Mucosa of descending colon (tissue), 3 donors: Measurements from ENCODE around the gene WDR54. TPM values are rescaled to one million over a fixed set of nuclear protein-coding genes. Genes with fewer than 3 reads are reported as not detected.
"Not testable (repeated sequence)": the region's sequence is repeated elsewhere in the genome, so short reads cannot be mapped to it uniquely, and the experiment has no call there.

Experiments used
- ATAC-seq: fragments of 200-7000 bp; cut with Tn5 transposase; one replicate; pipeline ENCODE4 v1.9.1; 2020; ENCODE audit warnings: mild to moderate bottlenecking, moderate library complexity
- DNase-seq, 3 donors: peaks; one replicate each; pipeline ENCODE4 v3.0.0-alpha.2; 2020
- H3K36me3 ChIP-seq: fragments of 200-600 bp; one replicate; pipeline ENCODE4 v1.8.0; 2021; ENCODE audit warnings: low read depth, mild to moderate bottlenecking
- H3K4me1 ChIP-seq: fragments of 200-600 bp; one replicate; pipeline ENCODE4 v1.8.0; 2021; ENCODE audit warnings: low read depth, mild to moderate bottlenecking
- H3K4me3 ChIP-seq: fragments of 200-600 bp; one replicate; pipeline ENCODE4 v1.8.0; 2021; ENCODE audit warnings: mild to moderate bottlenecking
- H3K9me3 ChIP-seq: fragments of 200-600 bp; one replicate; pipeline ENCODE4 v1.8.0; 2021; ENCODE audit warnings: mild to moderate bottlenecking
- intact Hi-C, 2 donors: fragments of 100-400 bp; cut with DNase I in 1 of 2; cut with micrococcal nuclease in 1 of 2; formaldehyde crosslinking; loops; one replicate each; pipeline versions ENCODE4 v1.11.0 to v1.11.1; 2022; cut with DNase I, micrococcal nuclease
- total RNA-seq, 3 donors: library from RNA; stranded (reverse); fragmentation: NEBNext Ultra II Directional in 2 of 3; extraction: Animal tissue kit (Norgen Biotek cat#: 25700) in 2 of 3; gene quantifications; one replicate each; pipeline versions ENCODE4 v1.2.1 to v1.2.4, GENCODE V29; 2021 to 2023
- TF ChIP-seq, protein P1 (sequence below): fragments of 200-600 bp; IDR thresholded peaks from one replicate; pipeline ENCODE4 v1.8.0; 2022; ENCODE audit warnings: antibody characterized with exemption, mild to moderate bottlenecking
- donor health status: DM: no; HTN: no; CAD: no; lungs with moderate emphysema.
- donor health status: DM: no; HTN: no; CAD: no.
- donor health status: DM: no; HTN: yes; CAD: no.

Gene WDR54
- total RNA-seq, 3 donors from 2014 or later, result 4.0 to 4.8 (median 4.5) TPM

DNA sequence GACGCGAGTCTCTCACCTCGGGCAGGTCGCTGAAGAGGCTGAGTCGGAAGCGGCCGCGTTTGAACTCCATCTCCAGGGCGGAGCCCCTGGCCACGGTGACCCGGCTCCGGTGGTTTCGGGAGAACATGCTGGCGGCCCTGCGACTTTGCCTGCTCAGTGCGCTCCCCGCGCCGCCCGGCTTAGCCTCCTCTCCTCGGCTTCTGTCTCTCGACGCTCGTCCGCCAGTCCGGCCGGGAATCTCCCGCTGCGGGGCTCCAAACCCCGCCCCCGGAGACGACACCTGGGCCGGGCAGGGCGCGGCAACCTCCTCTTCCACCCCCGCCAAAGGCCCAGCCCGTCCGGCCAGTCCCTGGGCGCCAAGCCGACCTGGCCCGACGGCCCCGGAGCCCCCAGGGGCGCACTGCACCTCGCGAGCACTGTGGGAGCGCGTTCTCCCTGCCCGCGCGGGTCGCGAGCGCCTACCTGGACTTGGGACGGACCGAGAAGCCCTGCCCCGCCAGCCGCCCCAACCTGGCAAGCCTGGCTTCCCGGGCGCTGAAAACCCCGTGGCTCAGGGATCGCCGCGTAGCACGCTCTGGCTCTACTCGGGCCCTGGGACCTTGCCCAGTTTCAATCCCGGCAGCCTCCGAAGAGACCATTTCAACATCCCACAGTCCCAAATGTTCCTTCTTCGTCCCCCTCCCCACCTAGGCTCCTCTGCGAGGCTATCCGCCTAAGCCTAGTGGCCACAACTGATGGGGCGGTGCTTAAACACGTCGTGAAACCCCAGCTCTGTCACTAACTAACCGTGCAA is 20.4 kb downstream of the WDR54 start, which contains the start of gene RTKN:
TSS of gene RTKN (minus strand) at position 248 of the 793 bp plus-strand sequence. CDS start at position 127, 121 bp downstream.
- Histone ChIP-seq H3K9me3 (no peaks in the 10 kb centered on the region), H3K4me1 (peaks cover 12% of the 10 kb centered on the region), H3K36me3 (no peaks in the 10 kb centered on the region), H3K4me3 (peak within 1 kb of the TSS; percentile 38)
- TF ChIP-seq, protein P1, sequence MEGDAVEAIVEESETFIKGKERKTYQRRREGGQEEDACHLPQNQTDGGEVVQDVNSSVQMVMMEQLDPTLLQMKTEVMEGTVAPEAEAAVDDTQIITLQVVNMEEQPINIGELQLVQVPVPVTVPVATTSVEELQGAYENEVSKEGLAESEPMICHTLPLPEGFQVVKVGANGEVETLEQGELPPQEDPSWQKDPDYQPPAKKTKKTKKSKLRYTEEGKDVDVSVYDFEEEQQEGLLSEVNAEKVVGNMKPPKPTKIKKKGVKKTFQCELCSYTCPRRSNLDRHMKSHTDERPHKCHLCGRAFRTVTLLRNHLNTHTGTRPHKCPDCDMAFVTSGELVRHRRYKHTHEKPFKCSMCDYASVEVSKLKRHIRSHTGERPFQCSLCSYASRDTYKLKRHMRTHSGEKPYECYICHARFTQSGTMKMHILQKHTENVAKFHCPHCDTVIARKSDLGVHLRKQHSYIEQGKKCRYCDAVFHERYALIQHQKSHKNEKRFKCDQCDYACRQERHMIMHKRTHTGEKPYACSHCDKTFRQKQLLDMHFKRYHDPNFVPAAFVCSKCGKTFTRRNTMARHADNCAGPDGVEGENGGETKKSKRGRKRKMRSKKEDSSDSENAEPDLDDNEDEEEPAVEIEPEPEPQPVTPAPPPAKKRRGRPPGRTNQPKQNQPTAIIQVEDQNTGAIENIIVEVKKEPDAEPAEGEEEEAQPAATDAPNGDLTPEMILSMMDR, result no peak
- ATAC-seq (peak; percentile 81), DNase-seq (peak; percentile 82 to 89 (median 87))
- intact Hi-C loops, result no loop called here

DNA sequence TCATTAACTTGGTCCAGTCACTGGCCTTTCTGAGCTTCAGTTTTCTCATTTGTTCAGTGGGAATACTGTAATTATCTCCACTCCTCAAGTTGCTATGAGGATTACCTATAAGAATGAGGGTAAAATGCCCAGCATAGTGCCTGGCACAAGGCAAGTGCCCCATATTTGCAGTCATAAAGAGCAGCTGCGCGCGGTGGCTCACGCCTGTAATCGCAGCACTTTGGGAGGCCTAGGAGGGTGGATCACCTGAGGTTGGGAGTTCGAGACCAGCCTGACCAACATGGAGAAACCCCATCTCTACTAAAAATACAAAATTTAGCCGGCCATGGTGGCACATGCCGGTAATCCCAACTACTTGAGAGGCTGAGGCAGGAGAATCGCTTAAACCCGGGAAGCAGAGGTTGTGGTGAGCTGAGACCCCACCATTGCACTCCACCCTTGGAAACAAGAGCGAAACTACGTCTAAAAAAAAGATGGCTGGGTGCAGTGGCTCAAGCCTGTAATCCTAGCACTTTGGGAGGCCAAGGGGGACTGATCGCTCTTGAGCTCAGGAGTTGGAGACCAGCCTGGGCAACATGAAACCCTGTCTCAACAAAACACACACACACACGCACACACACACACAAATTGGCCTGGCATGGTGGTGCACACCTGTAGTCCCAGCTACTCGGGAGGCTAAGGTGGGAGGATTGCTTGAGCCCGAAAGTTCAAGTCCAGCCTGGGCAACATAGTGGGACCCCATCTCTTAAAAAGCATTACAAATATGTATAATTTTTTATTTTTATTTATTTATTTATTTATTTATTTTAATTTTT is 21.2 kb downstream of the WDR54 start:
- H3K9me3 ChIP-seq, H3K4me3 ChIP-seq, intact Hi-C loops, H3K36me3 ChIP-seq, ATAC-seq: not testable (repeated sequence)
- H3K4me1 ChIP-seq, result peaks cover 12% of the 10 kb centered on the region
- DNase-seq, result peak in 1 of 3 donors; percentile 68

- DNase-seq, result no peak
- intact Hi-C loops, result no loop called here
- H3K4me1 ChIP-seq, result peaks cover 10% of the 10 kb centered on the region
- ATAC-seq, result no peak
- TF ChIP-seq, protein P1, result no peak
- no peaks in the 10 kb centered on the region for H3K9me3 ChIP-seq
- no peak overlapping the region for H3K4me3 ChIP-seq
- H3K36me3 ChIP-seq, result no peaks in the 10 kb centered on the region
These were observed 23.2 kb downstream of the WDR54 start for GRCh38 chr2:74444498-74445318.

GRCh38 chr2:74447230-74447999 is 25.9 kb downstream of the WDR54 start:
- intact Hi-C loops, result no loop called here
- H3K4me3 ChIP-seq, result no peak overlapping the region
- ATAC-seq (peak; percentile 53), DNase-seq (no peak)
- TF ChIP-seq, protein P1, result no peak
- peaks cover 4% of the 10 kb centered on the region for H3K4me1 ChIP-seq
- no peaks in the 10 kb centered on the region for H3K36me3 ChIP-seq
- H3K9me3 ChIP-seq, result no peaks in the 10 kb centered on the region

DNA sequence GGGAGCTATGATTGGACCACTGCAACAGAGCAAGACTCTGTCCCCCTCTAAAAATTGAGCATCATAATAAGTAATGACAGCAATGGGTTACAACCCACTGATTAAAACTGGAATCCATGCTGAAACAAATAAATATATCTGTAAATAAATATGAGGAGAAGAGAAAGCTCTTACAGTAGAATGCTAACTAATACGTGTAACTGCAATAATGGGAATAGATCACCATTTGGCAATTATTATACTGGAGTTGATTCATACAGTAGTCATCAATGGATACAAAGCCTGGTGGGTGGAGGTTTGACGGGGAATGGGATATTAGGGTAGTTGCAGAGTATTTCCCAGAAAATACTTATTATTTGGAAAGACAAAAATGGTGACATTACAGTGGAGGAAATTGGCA is 27.2 kb downstream of the WDR54 start:
- intact Hi-C loops, result no loop called here
- TF ChIP-seq, protein P1, result no peak
- H3K4me3 ChIP-seq, result no peak overlapping the region
- DNase-seq, result no peak
- ATAC-seq, result no peak
- no peaks in the 10 kb centered on the region for H3K36me3 ChIP-seq
- H3K4me1 ChIP-seq, result no peaks in the 10 kb centered on the region
- H3K9me3 ChIP-seq, result no peaks in the 10 kb centered on the region
